H1 (cell line): ENCODE results near the gene HTR2B. TPM values are rescaled to one million over a fixed set of nuclear protein-coding genes. Genes with fewer than 3 reads are reported as not detected.

ENCODE experiments used
- CTCF ChIA-PET: fragments of 300-600 bp; sonication (Branson Sonifier 250); formaldehyde crosslinking; loops from one replicate; lab custom pipeline; 2021; ENCODE audit not compliant: partially characterized antibody; lab: Charles Lee
- POLR2A ChIA-PET: fragments of 300-600 bp; sonication (Branson Sonifier 250); formaldehyde crosslinking; loops from one replicate; lab custom pipeline; 2021; ENCODE audit warnings: inconsistent platforms; ENCODE audit not compliant: partially characterized antibody; lab: Charles Lee
- DNase-seq, 2 experiments: peaks; one replicate each; pipeline versions ENCODE4 v3.0.0 to v3.0.0-alpha.2; 2010 to 2022; ENCODE audit warnings: low spot score in 2 of 2, low read depth in 1 of 2, mixed read lengths in 1 of 2
- FAIRE-seq: peaks from 2 replicates; lab custom pipeline; 2011; peaks lifted over from hg19 to GRCh38; lab: Jason Lieb, UNC
- H2AFZ ChIP-seq: 2 replicates; pipeline ENCODE4 v1.8.1; 2012; ENCODE audit warnings: low read length, inconsistent platforms
- H2AK5ac ChIP-seq: 2 replicates; pipeline ENCODE4 v1.6.1; 2013; ENCODE audit warnings: low read depth, low read length
- H2BK120ac ChIP-seq: replicated peaks from 2 replicates; pipeline ENCODE3; 2013; ENCODE audit warnings: low read depth, low read length, inconsistent platforms
- H2BK12ac ChIP-seq: 2 replicates; pipeline ENCODE4 v1.6.1; 2013; ENCODE audit warnings: low read depth, low read length
- H2BK15ac ChIP-seq: 2 replicates; pipeline ENCODE4 v1.6.1; 2013; ENCODE audit warnings: low read length
- H2BK20ac ChIP-seq: 2 replicates; pipeline ENCODE4 v1.6.1; 2013; ENCODE audit warnings: low read length
- H2BK5ac ChIP-seq: 2 replicates; pipeline ENCODE4 v1.6.1; 2013; ENCODE audit warnings: low read depth, low read length
- H3K14ac ChIP-seq: 2 replicates; pipeline ENCODE4 v1.6.1; 2013; ENCODE audit warnings: inconsistent platforms; ENCODE audit not compliant: insufficient read length
- H3K18ac ChIP-seq: 2 replicates; pipeline ENCODE4 v1.6.1; 2013; ENCODE audit warnings: low read length; ENCODE audit errors: extremely low read depth
- H3K23ac ChIP-seq: 2 replicates; pipeline ENCODE4 v1.6.1; 2013; ENCODE audit warnings: inconsistent platforms; ENCODE audit not compliant: insufficient read length
- H3K23me2 ChIP-seq: 2 replicates; pipeline ENCODE4 v1.6.1; 2013; ENCODE audit warnings: low read depth, low read length
- H3K27ac ChIP-seq: 2 replicates; pipeline ENCODE4 v1.6.1; 2011; ENCODE audit warnings: low read depth, low read length, inconsistent platforms
- H3K27me3 ChIP-seq, 4 experiments: replicated peaks in 1 of 4; 1 replicate in 1 of 4; 2 replicates in 3 of 4; pipeline versions ENCODE4 v1.6.1 to v1.8.1; 2011 to 2013; ENCODE audit warnings: low read length in 3 of 4, mild to moderate bottlenecking in 3 of 4, inconsistent platforms in 2 of 4, mixed read lengths in 2 of 4, moderate library complexity in 1 of 4; ENCODE audit not compliant: control insufficient read depth in 3 of 4, insufficient read depth in 3 of 4; ENCODE audit errors: extremely low read depth in 1 of 4
- H3K36me3 ChIP-seq, 4 experiments: 2 replicates each; pipeline versions ENCODE4 v1.6.1 to v1.8.1; 2011 to 2013; ENCODE audit warnings: mild to moderate bottlenecking in 4 of 4, low read length in 3 of 4, moderate library complexity in 2 of 4, control low read depth in 1 of 4, inconsistent platforms in 1 of 4; ENCODE audit not compliant: insufficient read depth in 4 of 4, control insufficient read depth in 2 of 4
- H3K4ac ChIP-seq: replicated peaks from 2 replicates; pipeline ENCODE3; 2013; ENCODE audit warnings: low read length, low read depth, mixed read lengths, inconsistent platforms; ENCODE audit not compliant: insufficient read length
- H3K4me1 ChIP-seq, 4 experiments: replicated peaks in 1 of 4; 1 replicate in 1 of 4; 2 replicates in 3 of 4; pipeline versions ENCODE4 v1.6.1 to v1.8.1; 2011 to 2013; ENCODE audit warnings: low read length in 3 of 4, inconsistent platforms in 2 of 4, mixed read lengths in 1 of 4; ENCODE audit not compliant: insufficient read depth in 4 of 4, control insufficient read depth in 3 of 4
- H3K4me2 ChIP-seq, 2 experiments: 2 replicates each; pipeline versions ENCODE4 v1.6.1 to v1.8.1; 2011 to 2013; ENCODE audit warnings: low read depth in 2 of 2, low read length in 2 of 2, control low read depth in 1 of 2, inconsistent platforms in 1 of 2, mild to moderate bottlenecking in 1 of 2; ENCODE audit not compliant: insufficient read depth in 1 of 2
- H3K4me3 ChIP-seq, 4 experiments: fragments of 200-600, 300-600 bp in 1 of 4; sonication (generic), shearing (Covaris generic), sonication (Bioruptor Twin) in 1 of 4; 2 replicates each; pipeline versions ENCODE4 v1.5.1 to v1.8.1; 2011 to 2016; ENCODE audit warnings: low read length in 4 of 4, low read depth in 3 of 4, control low read depth in 2 of 4, inconsistent platforms in 2 of 4, mild to moderate bottlenecking in 2 of 4, mixed read lengths in 1 of 4, moderate library complexity in 1 of 4; ENCODE audit not compliant: insufficient read depth in 2 of 4; ENCODE audit errors: extremely low read depth in 1 of 4
- H3K56ac ChIP-seq: replicated peaks from 2 replicates; pipeline ENCODE3; 2013; ENCODE audit warnings: low read depth, mild to moderate bottlenecking, mixed read lengths, low read length, inconsistent platforms; ENCODE audit not compliant: insufficient read length
- H3K79me1 ChIP-seq: 2 replicates; pipeline ENCODE4 v1.6.1; 2013; ENCODE audit warnings: low read depth, low read length, control low read depth
- H3K79me2 ChIP-seq, 2 experiments: 2 replicates each; pipeline versions ENCODE4 v1.6.1 to v1.8.1; 2012 to 2013; ENCODE audit warnings: low read length in 2 of 2, mild to moderate bottlenecking in 2 of 2, inconsistent platforms in 1 of 2; ENCODE audit not compliant: insufficient read depth in 2 of 2, control insufficient read depth in 1 of 2
- H3K9ac ChIP-seq, 4 experiments: replicated peaks in 1 of 4; 1 replicate in 1 of 4; 2 replicates in 3 of 4; pipeline versions ENCODE4 v1.6.1 to v1.8.1; 2011 to 2013; ENCODE audit warnings: low read depth in 3 of 4, low read length in 3 of 4, control low read depth in 2 of 4, mild to moderate bottlenecking in 2 of 4, moderate library complexity in 2 of 4, inconsistent platforms in 1 of 4; ENCODE audit errors: extremely low read depth in 1 of 4
- H3K9me3 ChIP-seq, 2 experiments: 2 replicates each; pipeline versions ENCODE4 v1.6.1 to v1.8.1; 2012 to 2013; ENCODE audit warnings: mild to moderate bottlenecking in 2 of 2, moderate library complexity in 2 of 2, control low read depth in 1 of 2, inconsistent platforms in 1 of 2, low read depth in 1 of 2, low read length in 1 of 2, mixed read lengths in 1 of 2; ENCODE audit not compliant: insufficient read depth in 2 of 2
- H4K20me1 ChIP-seq, 2 experiments: replicated peaks in 1 of 2; 2 replicates each; pipeline versions ENCODE3 to v1.8.1; 2011 to 2013; ENCODE audit warnings: inconsistent platforms in 2 of 2, low read length in 2 of 2, mild to moderate bottlenecking in 1 of 2; ENCODE audit not compliant: insufficient read depth in 2 of 2, control insufficient read depth in 1 of 2
- H4K5ac ChIP-seq: 2 replicates; pipeline ENCODE4 v1.6.1; 2013; ENCODE audit warnings: low read length, low read depth, mixed read lengths, inconsistent platforms; ENCODE audit not compliant: insufficient read length
- H4K8ac ChIP-seq: 2 replicates; pipeline ENCODE4 v1.8.0; 2013; ENCODE audit warnings: mild to moderate bottlenecking, moderate library complexity, low read length, inconsistent platforms; ENCODE audit not compliant: insufficient read depth; ENCODE audit errors: extremely low read depth
- H4K91ac ChIP-seq: replicated peaks from 2 replicates; pipeline ENCODE3; 2013; ENCODE audit warnings: low read length, mixed read lengths, inconsistent platforms; ENCODE audit not compliant: insufficient read length
- BCL11A ChIP-seq, 2 experiments: IDR thresholded peaks; one replicate each; pipeline ENCODE4 v1.6.1; 2011; ENCODE audit warnings: low read depth in 2 of 2, low read length in 2 of 2, mild to moderate bottlenecking in 2 of 2
- BRCA1 ChIP-seq: IDR thresholded peaks from 2 replicates; pipeline ENCODE4 v1.6.1; 2012; ENCODE audit warnings: low read depth, low read length, improper control_type of control experiment
- CBX5 ChIP-seq: fragments of 300-800, 300-1000 bp; sonication (generic); IDR thresholded peaks from 2 replicates; pipeline ENCODE4 v1.7.1; 2016; ENCODE audit warnings: antibody characterized with exemption, low read length, low read depth
- CREB1 ChIP-seq: IDR thresholded peaks from 2 replicates; pipeline ENCODE4 v1.6.1; 2012; ENCODE audit warnings: inconsistent platforms
- EP300 ChIP-seq, 2 experiments: IDR thresholded peaks; 1 replicate in 1 of 2; 2 replicates in 1 of 2; pipeline ENCODE4 v1.6.1; 2011 to 2012; ENCODE audit warnings: low read depth in 2 of 2, low read length in 2 of 2, mild to moderate bottlenecking in 2 of 2, borderline replicate concordance in 1 of 2, inconsistent platforms in 1 of 2, moderate library complexity in 1 of 2
- EZH2 ChIP-seq: fragments of 200-600 bp; sonication (generic); IDR thresholded peaks from 2 replicates; pipeline ENCODE4 v1.7.1; 2012; ENCODE audit warnings: low read depth, mild to moderate bottlenecking, moderate library complexity, low read length, inconsistent platforms; ENCODE audit not compliant: severe bottlenecking
- KDM1A ChIP-seq: fragments of 200-600, 300-600 bp; sonication (generic); IDR thresholded peaks from 2 replicates; pipeline ENCODE4 v1.7.1; 2016; ENCODE audit warnings: mild to moderate bottlenecking, low read length, borderline replicate concordance
- NANOG ChIP-seq: IDR thresholded peaks from 2 replicates; pipeline ENCODE4 v1.6.1; 2011; ENCODE audit warnings: low read length, low read depth, mild to moderate bottlenecking, inconsistent platforms; ENCODE audit not compliant: insufficient read depth, poor library complexity, severe bottlenecking
- NRF1 ChIP-seq: IDR thresholded peaks from 2 replicates; pipeline ENCODE4 v1.6.1; 2011; ENCODE audit warnings: mild to moderate bottlenecking, low read depth, low read length, improper control_type of control experiment
- PHF8 ChIP-seq: fragments of 200-600 bp; sonication (generic); conservative IDR thresholded peaks from 2 replicates; pipeline ENCODE4 v1.7.1; 2012; ENCODE audit warnings: low read depth, mild to moderate bottlenecking, inconsistent platforms, low read length, moderate library complexity
- POU5F1 ChIP-seq: IDR thresholded peaks from 2 replicates; pipeline ENCODE4 v1.6.1; 2011; ENCODE audit warnings: low read depth, mild to moderate bottlenecking, low read length, moderate library complexity
- SIX5 ChIP-seq: IDR thresholded peaks from 2 replicates; pipeline ENCODE4 v1.6.1; 2011; ENCODE audit warnings: mild to moderate bottlenecking, low read depth, low read length
- SP2 ChIP-seq: IDR thresholded peaks from 2 replicates; pipeline ENCODE4 v1.6.1; 2012; ENCODE audit warnings: mild to moderate bottlenecking, low read length, inconsistent platforms
- SP4 ChIP-seq: IDR thresholded peaks from 2 replicates; pipeline ENCODE4 v1.6.1; 2012; ENCODE audit warnings: low read length, inconsistent platforms
- TAF1 ChIP-seq: IDR thresholded peaks from 2 replicates; pipeline ENCODE4 v1.6.1; 2011; ENCODE audit warnings: mild to moderate bottlenecking, low read depth, low read length
- ZNF274 ChIP-seq: IDR thresholded peaks from 2 replicates; pipeline ENCODE4 v1.7.0; 2012; ENCODE audit warnings: low read length, borderline replicate concordance; ENCODE audit errors: extremely low read depth
- polyA plus RNA-seq, 7 experiments: library from polyadenylated mRNA; depleted of rRNA in 3 of 7; stranded (reverse) in 5 of 7; unstranded in 2 of 7; fragments of >200 nt in 5 of 7; fragments of 200-250 nt in 2 of 7; gene quantifications; 1 replicate in 5 of 7; 2 replicates in 1 of 7; 4 replicates in 1 of 7; pipeline versions ENCODE4 v1.2.1 to v1.2.3, GENCODE V29; 2011 to 2013; ENCODE audit warnings: missing spikeins in 2 of 7, mixed read lengths in 2 of 7
- total RNA-seq: library from RNA; stranded (reverse); fragmentation: NEBNext Ultra II Directional; extraction: Animal tissue kit (Norgen Biotek cat#: 25700); gene quantifications from 2 replicates; pipeline ENCODE4 v1.2.1, GENCODE V29; 2021

The HTR2B gene
- total and polyA plus RNA-seq, 2 of the 8 experiments (the other 6 are each of a cell fraction or from before 2014, with no cell fraction given), result not detected

GRCh38 chr2:231139796-231140195 lies 15.0 kb upstream of the HTR2B start:
- no peak overlapping the region for H2BK20ac ChIP-seq
- no peak overlapping the region for H3K18ac ChIP-seq
- no peaks in the 10 kb centered on the region for H3K4me1 ChIP-seq
- H3K9me3 ChIP-seq, result no peaks in the 10 kb centered on the region
- no peaks in the 10 kb centered on the region; a peak in 1 of 4 replicates for H3K79me2 ChIP-seq
- H4K5ac ChIP-seq, result no peak overlapping the region
- no peak overlapping the region for H2BK120ac ChIP-seq
- no peak overlapping the region for H2BK5ac ChIP-seq
- POLR2A ChIA-PET, result no interaction called here
- no peak overlapping the region for H3K4me2 ChIP-seq
- no peak for DNase-seq
- CTCF ChIA-PET, result no interaction called here
- H3K56ac ChIP-seq, result no peak overlapping the region
- H3K36me3 ChIP-seq, result peaks cover 0 to 7% (median 0%) of the 10 kb centered on the region in 4 experiments; a peak in 1 of 8 replicates
- H2AFZ ChIP-seq, result no peak overlapping the region
- H4K8ac ChIP-seq, result no peak overlapping the region
- no peak overlapping the region for H3K4ac ChIP-seq
- no peak overlapping the region for H4K91ac ChIP-seq
- no peak for FAIRE-seq
- H3K23ac ChIP-seq, result no peak overlapping the region
- no peak overlapping the region for H3K14ac ChIP-seq
- no peak overlapping the region for H3K9ac ChIP-seq
- no peaks in the 10 kb centered on the region for H3K27me3 ChIP-seq
- H3K23me2 ChIP-seq, result no peaks in the 10 kb centered on the region
- H3K79me1 ChIP-seq, result peaks cover 2% of the 10 kb centered on the region; the same call in 1 of the 2 replicates
- H2BK12ac ChIP-seq, result no peak overlapping the region
- no peak overlapping the region for H3K27ac ChIP-seq
- H4K20me1 ChIP-seq, result peaks cover 0 to 2% of the 10 kb centered on the region in 2 experiments
- no peak overlapping the region for H2BK15ac ChIP-seq
- no peak overlapping the region for H2AK5ac ChIP-seq
- H3K4me3 ChIP-seq, result no peak overlapping the region
- TF ChIP-seq CBX5, result no peak
- TF ChIP-seq SP4, result no peak
- no peak for TF ChIP-seq BRCA1
- TF ChIP-seq PHF8, result no peak
- TF ChIP-seq EP300 (IDR thresholded peaks at IDR 0.05; ENCODE audit: borderline replicate concordance in 1 of 2, low read depth in 2 of 2, low read length in 2 of 2), result no peak
- no peak for TF ChIP-seq ZNF274
- TF ChIP-seq POU5F1, result no peak
- no peak for TF ChIP-seq TAF1
- TF ChIP-seq EZH2, result no peak
- TF ChIP-seq BCL11A (IDR thresholded peaks at IDR 0.05; ENCODE audit: low read depth in 2 of 2, low read length in 2 of 2), result no peak
- no peak for TF ChIP-seq NRF1
- TF ChIP-seq CREB1, result no peak
- TF ChIP-seq NANOG, result no peak
- TF ChIP-seq KDM1A, result no peak
- TF ChIP-seq SP2, result no peak
- TF ChIP-seq SIX5, result no peak
